ENCODE measurements around the gene PRKCB.

DNA sequence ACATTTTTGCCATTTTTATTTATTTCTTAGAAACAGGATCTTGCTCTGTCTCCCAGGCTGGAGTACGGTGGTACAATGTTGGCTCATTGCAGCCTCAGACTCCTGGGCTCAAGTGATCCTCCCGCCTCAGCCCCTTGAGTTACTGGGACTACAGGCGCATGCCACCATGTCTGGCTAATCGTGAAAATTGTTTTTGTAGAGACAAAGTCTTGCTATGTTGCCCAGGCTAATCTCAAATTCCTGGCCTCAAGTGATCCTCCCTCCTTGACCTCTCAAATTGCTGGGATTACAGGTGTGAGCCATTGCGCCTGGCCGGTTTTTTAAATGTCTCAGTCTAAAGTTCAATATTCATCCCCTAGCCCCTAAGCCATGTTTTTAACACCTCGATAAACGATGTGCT is 237.5 kb downstream of the PRKCB start:
- TF ChIP-seq, protein P1, sequence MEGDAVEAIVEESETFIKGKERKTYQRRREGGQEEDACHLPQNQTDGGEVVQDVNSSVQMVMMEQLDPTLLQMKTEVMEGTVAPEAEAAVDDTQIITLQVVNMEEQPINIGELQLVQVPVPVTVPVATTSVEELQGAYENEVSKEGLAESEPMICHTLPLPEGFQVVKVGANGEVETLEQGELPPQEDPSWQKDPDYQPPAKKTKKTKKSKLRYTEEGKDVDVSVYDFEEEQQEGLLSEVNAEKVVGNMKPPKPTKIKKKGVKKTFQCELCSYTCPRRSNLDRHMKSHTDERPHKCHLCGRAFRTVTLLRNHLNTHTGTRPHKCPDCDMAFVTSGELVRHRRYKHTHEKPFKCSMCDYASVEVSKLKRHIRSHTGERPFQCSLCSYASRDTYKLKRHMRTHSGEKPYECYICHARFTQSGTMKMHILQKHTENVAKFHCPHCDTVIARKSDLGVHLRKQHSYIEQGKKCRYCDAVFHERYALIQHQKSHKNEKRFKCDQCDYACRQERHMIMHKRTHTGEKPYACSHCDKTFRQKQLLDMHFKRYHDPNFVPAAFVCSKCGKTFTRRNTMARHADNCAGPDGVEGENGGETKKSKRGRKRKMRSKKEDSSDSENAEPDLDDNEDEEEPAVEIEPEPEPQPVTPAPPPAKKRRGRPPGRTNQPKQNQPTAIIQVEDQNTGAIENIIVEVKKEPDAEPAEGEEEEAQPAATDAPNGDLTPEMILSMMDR (IDR thresholded peaks at IDR 0.05; ENCODE audit: low read depth, low read length, poor library complexity, severe bottlenecking): no peak
- TF ChIP-seq EZH2phosphoT487 (IDR thresholded peaks at IDR 0.05; ENCODE audit: borderline replicate concordance, low read length): no peak
